Aorta (tissue), 5 donors: Measurements from ENCODE around the gene GYG2. TPM values are rescaled to one million over a fixed set of nuclear protein-coding genes. Genes with fewer than 3 reads are reported as not detected.
"Not testable (repeated sequence)": the region's sequence is repeated elsewhere in the genome, so short reads cannot be mapped to it uniquely, and the experiment has no call there.

Source experiments
- ATAC-seq: fragments of 200-7000 bp; cut with Tn5 transposase; one replicate; pipeline ENCODE4 v1.9.1; 2022; ENCODE audit warnings: moderate library complexity; ENCODE audit not compliant: low FRiP score
- DNase-seq, 2 donors: peaks; one replicate each; pipeline ENCODE4 v3.0.0-alpha.2; 2020
- H3K27ac ChIP-seq, 2 donors: one replicate each; pipeline ENCODE4 v1.5.1; 2013; ENCODE audit warnings: low read length in 2 of 2, mild to moderate bottlenecking in 2 of 2, moderate library complexity in 2 of 2, control low read depth in 1 of 2, inconsistent platforms in 1 of 2, low read depth in 1 of 2
- H3K27me3 ChIP-seq, 2 donors: one replicate each; pipeline ENCODE4 v1.6.1; 2013; ENCODE audit warnings: control low read depth in 1 of 2, low read length in 1 of 2, mild to moderate bottlenecking in 1 of 2, moderate library complexity in 1 of 2; ENCODE audit not compliant: insufficient read depth in 2 of 2, control insufficient read depth in 1 of 2
- H3K36me3 ChIP-seq, 2 donors: one replicate each; pipeline ENCODE4 v1.6.1; 2013; ENCODE audit warnings: control low read depth in 1 of 2, low read length in 1 of 2, mild to moderate bottlenecking in 1 of 2; ENCODE audit not compliant: insufficient read depth in 2 of 2, control insufficient read depth in 1 of 2
- H3K4me1 ChIP-seq, 2 donors: one replicate each; pipeline ENCODE4 v1.6.1; 2013; ENCODE audit warnings: low read length in 2 of 2, control low read depth in 1 of 2, mild to moderate bottlenecking in 1 of 2, moderate library complexity in 1 of 2; ENCODE audit not compliant: insufficient read depth in 2 of 2, control insufficient read depth in 1 of 2
- H3K4me3 ChIP-seq, 2 donors: one replicate each; pipeline ENCODE4 v1.5.1; 2013; ENCODE audit warnings: low read length in 2 of 2, control low read depth in 1 of 2, mild to moderate bottlenecking in 1 of 2
- H3K9me3 ChIP-seq: one replicate; pipeline ENCODE4 v1.6.1; 2013; ENCODE audit warnings: mild to moderate bottlenecking, low read length; ENCODE audit not compliant: control insufficient read depth
- WGBS, 2 donors: extraction: QIAGEN DNeasy Blood & Tissue Kit; methylation state at CpG; one replicate each; pipeline ENCODE4 v1.1.7; 2013; 5-methylcytosine and 5-hydroxymethylcytosine counted together
- intact Hi-C, 2 donors: fragments of 100-400 bp; cut with DNase I; formaldehyde crosslinking; loops; one replicate each; pipeline versions ENCODE4 v1.14.2 to v1.15.0; 2022
- polyA plus RNA-seq, 2 donors: library from polyadenylated mRNA; stranded (reverse); fragments of 200-250 nt; gene quantifications; one replicate each; pipeline ENCODE4 v1.2.3, GENCODE V29; 2013
- total RNA-seq, 2 donors: library from RNA; stranded (reverse); fragmentation: NEBNext Ultra II Directional; extraction: Animal tissue kit (Norgen Biotek cat#: 25700); gene quantifications; one replicate each; pipeline ENCODE4 v1.2.1, GENCODE V29; 2021
- donor health status: healthy with polysubstance abuse.
- donor health status: Bipolar disorder and iron deficiency.
- donor health status: DM: no; HTN: no; CAD: no.
- donor health status: DM: no; HTN: no; CAD: no.
- donor health status: DM: yes; HTN: yes; CAD: no.

Gene GYG2
- total and polyA plus RNA-seq, 4 donors: 0.13 to 3.1 (median 1.4) TPM

DNA sequence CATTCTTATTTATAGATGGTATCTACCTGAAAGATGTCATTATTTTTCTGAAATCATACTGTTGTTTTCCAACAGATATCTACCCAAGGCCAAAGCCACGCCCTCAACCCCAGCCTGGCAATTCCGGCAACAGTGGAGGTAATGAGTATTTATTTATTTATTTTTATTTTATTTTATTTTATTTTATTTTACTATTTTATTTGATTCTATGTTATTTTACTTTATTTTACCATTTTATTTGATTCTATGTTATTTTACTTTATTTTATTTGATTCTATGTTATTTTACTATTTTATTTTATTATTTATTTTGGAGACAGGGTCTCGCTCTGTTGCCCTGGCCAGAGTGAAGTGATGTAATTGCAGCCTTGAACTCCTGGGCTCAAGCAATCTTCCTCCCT, 39.2 kb upstream of the GYG2 start:
- WGBS, 2 donors: 95 to 98% methylated on average over 3 of the region's 3 CpGs
- ATAC-seq: no peak

DNA sequence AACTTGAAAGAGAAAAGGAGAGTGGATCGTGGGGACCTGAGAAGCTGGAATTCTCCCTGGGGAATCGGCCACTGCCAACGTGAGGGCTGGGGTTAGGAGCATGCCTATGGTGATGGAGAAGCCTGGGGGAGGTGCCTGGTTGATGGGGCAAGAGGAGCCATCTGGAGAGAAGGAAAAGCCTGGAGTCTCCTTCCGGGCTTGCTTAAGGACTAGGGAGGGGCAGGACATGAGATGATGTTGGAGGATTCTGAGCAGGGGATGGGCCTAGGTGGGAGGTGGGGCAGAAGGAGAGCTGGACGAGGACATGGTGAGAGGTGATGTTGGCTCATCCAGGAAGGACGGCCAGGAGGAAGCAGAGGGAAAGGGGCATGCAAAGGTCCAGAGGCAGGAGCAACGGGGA, 35.0 kb upstream of the GYG2 start:
- Histone ChIP-seq H3K36me3 (no peaks in the 10 kb centered on the region), H3K9me3 (no peaks in the 10 kb centered on the region), H3K4me3 (no peak overlapping the region), H3K4me1 (no peaks in the 10 kb centered on the region), H3K27ac (no peak overlapping the region), H3K27me3 (no peaks in the 10 kb centered on the region)
- intact Hi-C loops: no loop called here
- ATAC-seq: no peak
- 48 to 69% methylated on average over 7 of the region's 7 CpGs for WGBS, 2 donors
- DNase-seq: no peak

More for the DNA sequence above, 39.2 kb upstream of the GYG2 start:
- no peaks in the 10 kb centered on the region for H3K4me1 ChIP-seq
- DNase-seq: no peak
- no peak overlapping the region for H3K4me3 ChIP-seq
- no peak overlapping the region for H3K27ac ChIP-seq
- intact Hi-C loops: no loop called here
- no peaks in the 10 kb centered on the region for H3K27me3 ChIP-seq
- H3K9me3 ChIP-seq: no peaks in the 10 kb centered on the region
- H3K36me3 ChIP-seq: no peaks in the 10 kb centered on the region

GRCh38 chrX:2794336-2794735, 34.4 kb upstream of the GYG2 start:
- intact Hi-C loops: no loop called here
- Histone ChIP-seq H3K27me3 (no peaks in the 10 kb centered on the region), H3K4me3 (no peak overlapping the region), H3K9me3 (no peaks in the 10 kb centered on the region), H3K36me3 (no peaks in the 10 kb centered on the region), H3K4me1 (no peaks in the 10 kb centered on the region), H3K27ac (no peak overlapping the region)
- 88 to 96% methylated on average over 19 of the region's 19 CpGs for WGBS, 2 donors
- DNase-seq: no peak
- ATAC-seq: no peak

- H3K4me1 ChIP-seq, ATAC-seq, H3K4me3 ChIP-seq, H3K36me3 ChIP-seq, DNase-seq, H3K9me3 ChIP-seq, H3K27me3 ChIP-seq, intact Hi-C loops, H3K27ac ChIP-seq: not testable (repeated sequence)
- WGBS, 2 donors: 64 to 65% methylated on average over 15 of the region's 15 CpGs
Observed at GRCh38 chrX:2796808-2797207, 31.9 kb upstream of the GYG2 start.

DNA sequence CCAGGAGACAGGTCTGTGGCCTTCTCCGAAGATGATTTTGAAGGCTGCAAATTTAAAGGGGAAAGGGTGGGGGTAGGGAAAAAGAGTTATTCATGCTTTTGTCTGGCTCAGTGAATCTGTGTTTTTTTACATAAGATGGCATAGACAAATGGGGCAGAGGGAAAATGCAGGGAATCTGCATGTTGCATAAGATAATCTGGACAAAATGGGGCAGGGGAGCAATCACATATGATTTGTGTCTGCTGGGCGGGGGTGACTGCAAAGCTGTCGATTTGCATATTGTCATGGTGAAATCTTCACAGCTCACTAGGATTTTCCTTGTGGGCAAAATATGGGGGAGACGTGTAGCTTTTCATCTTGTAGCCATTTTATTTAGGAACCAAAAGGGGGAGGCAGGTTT, 29.4 kb upstream of the GYG2 start:
- DNase-seq (no peak), ATAC-seq (no peak)
- H3K27ac ChIP-seq: no peak overlapping the region
- 47 to 62% methylated on average over 4 of the region's 4 CpGs for WGBS, 2 donors
- H3K36me3 ChIP-seq: no peaks in the 10 kb centered on the region
- intact Hi-C loops: no loop called here
- H3K27me3 ChIP-seq: no peaks in the 10 kb centered on the region
- no peak overlapping the region for H3K4me3 ChIP-seq
- no peaks in the 10 kb centered on the region for H3K4me1 ChIP-seq
- no peaks in the 10 kb centered on the region for H3K9me3 ChIP-seq

DNA sequence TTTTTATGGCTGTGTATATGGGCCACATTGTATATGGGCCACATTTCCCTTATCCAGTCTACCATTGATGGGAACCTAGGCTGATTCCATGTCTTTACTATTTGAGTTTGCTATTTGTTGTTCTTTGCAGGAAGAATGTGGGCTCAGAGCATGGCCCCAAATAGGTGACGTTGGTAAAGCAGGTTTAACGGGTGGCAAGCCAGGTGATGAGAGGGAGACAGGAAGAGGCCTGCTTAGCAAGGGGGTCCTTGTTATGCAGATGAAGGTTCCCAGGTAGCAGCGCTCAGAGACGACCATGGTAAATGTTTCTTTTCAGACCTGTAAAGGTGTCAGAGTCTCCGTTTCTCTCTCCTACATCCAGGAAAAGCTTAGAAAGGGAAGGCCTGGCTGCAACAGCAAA, 28.8 kb upstream of the GYG2 start:
- DNase-seq, intact Hi-C loops, H3K36me3 ChIP-seq, H3K27me3 ChIP-seq, ATAC-seq, H3K4me1 ChIP-seq, H3K27ac ChIP-seq, H3K9me3 ChIP-seq, H3K4me3 ChIP-seq: not testable (repeated sequence)
- WGBS, 2 donors: 43 to 77% methylated on average over 5 of the region's 5 CpGs

DNA sequence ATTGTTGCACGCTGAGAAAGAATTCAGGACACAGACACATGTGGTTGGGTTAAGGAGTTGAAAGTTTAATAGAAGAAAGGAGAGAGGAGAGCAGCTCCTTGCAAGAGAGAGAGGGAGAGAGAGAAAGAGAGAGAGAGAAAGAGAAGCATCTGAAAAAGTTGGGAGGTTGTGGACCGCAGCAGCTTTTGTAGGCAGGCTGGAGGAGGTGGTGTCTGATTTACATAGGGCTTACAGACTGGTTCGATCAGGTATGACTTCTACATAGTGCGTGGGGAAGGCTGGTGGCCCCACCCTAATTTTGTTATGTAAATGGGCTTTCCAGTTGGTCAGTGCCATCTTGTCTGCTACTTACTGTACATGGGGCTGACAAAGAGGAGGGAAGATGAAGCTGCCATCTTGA, 27.5 kb upstream of the GYG2 start:
- DNase-seq: no peak
- 85% methylated on average over 4 of the region's 4 CpGs for whole genome bisulfite sequencing, 2 donors

GRCh38 chrX:2802376-2803090, 26.2 kb upstream of the GYG2 start:
- WGBS, 2 donors: 47 to 58% methylated on average over 17 to 18 of the region's 18 CpGs
- intact Hi-C loops, ATAC-seq: not testable (repeated sequence)

More for the DNA sequence above, 27.5 kb upstream of the GYG2 start:
- Histone ChIP-seq H3K9me3 (no peaks in the 10 kb centered on the region), H3K27ac (no peak overlapping the region), H3K4me3 (no peak overlapping the region), H3K27me3 (no peaks in the 10 kb centered on the region), H3K4me1 (no peaks in the 10 kb centered on the region), H3K36me3 (no peaks in the 10 kb centered on the region)
- ATAC-seq: no peak
- intact Hi-C loops: no loop called here

GRCh38 chrX:2803486-2803885, 25.2 kb upstream of the GYG2 start:
- DNase-seq, H3K4me3 ChIP-seq, H3K27ac ChIP-seq, ATAC-seq, H3K4me1 ChIP-seq, H3K27me3 ChIP-seq, H3K36me3 ChIP-seq, intact Hi-C loops, H3K9me3 ChIP-seq: not testable (repeated sequence)
- 77 to 82% methylated on average over 8 of the region's 8 CpGs for WGBS, 2 donors

More at GRCh38 chrX:2802376-2803090, 26.2 kb upstream of the GYG2 start:
- H3K9me3 ChIP-seq, H3K27me3 ChIP-seq, H3K27ac ChIP-seq, H3K4me3 ChIP-seq, H3K4me1 ChIP-seq, H3K36me3 ChIP-seq, DNase-seq: not testable (repeated sequence)
